ENCODE data around the gene CCDC154. TPM values are rescaled to one million over a fixed set of nuclear protein-coding genes. Genes with fewer than 3 reads are reported as not detected.

CCDC154 gene
- total and polyA plus RNA-seq, 2 of the 4 experiments (the other 2 are of a cell fraction): 0.09 TPM; not detected in 1

DNA sequence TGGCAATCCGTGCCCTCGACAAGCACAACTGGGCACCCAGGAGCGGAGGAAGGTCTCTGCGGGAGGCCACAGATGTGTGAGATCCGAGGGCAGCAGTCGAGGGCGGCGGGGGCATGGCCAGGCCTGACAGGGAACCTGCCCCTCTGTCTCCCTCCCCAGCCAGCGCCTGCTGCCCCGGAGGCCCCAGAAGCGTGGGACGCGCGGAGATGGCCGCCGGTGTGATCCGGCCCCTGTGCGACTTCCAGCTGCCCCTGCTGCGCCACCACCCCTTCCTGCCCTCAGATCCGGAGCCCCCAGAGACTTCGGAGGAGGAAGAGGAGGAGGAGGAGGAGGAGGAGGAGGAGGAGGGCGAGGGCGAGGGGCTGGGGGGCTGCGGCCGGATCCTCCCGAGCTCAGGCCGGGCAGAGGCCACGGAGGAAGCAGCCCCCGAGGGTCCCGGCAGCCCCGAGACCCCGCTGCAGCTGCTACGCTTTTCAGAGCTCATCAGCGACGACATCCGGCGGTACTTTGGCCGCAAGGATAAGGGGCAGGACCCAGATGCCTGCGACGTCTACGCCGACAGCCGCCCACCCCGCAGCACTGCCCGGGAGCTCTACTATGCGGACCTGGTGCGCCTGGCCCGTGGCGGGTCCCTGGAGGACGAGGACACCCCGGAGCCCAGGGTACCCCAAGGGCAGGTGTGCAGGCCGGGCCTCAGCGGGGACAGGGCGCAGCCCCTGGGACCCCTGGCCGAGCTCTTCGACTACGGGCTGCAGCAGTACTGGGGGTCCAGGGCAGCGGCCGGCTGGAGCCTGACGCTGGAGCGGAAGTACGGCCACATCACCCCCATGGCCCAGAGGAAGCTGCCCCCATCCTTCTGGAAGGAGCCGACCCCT, 11.7 kb downstream of the CCDC154 start (continued):
- no peak for TF ChIP-seq FOS (IDR thresholded peaks at IDR 0.05; ENCODE audit: low read depth, low read length)

DNA sequence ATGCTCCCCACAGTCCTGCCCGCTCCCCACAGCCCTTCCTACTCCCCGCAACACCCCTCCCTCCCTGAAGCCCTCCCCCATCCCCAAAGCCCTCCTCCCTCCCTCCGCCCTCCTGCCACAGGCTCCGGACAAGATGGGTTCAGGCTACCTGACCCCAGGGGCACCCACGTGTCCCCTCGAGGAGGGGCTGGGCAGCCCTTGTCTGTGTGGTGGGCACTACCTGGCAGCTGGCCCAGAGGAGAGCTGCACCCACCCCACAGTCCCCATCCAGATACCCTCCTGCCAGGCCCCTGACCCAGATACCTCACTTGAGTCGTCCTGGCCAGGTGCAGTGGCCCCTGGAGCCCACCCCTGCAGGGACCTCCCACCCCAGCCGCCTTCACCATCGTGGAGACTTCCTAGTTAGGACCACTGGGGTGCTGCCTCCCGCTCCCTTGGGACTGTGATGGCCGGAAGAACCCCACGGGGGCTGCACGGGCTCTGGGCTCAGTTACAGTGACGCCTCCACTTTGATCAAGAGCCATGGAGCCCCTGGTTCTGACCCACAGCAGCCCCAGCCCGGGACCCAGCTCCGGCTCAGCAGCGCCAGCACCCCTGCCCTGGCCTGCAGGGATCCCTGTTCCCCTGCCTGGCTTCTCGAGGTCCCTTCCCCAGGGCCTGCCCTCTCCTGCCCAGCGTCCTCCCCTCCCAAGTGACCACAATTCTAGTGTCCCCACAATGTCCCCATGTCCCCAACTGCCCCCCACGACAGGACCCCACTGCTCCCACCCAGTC, 12.7 kb downstream of the CCDC154 start:
- intact Hi-C loops (cut with micrococcal nuclease) (no loop called here), in situ Hi-C loops (cut with MboI; ENCODE audit: low sequenced_read_pairs) (no loop called here), dilution Hi-C loops (cut with HindIII; ENCODE audit: low sequenced_read_pairs, unreplicated experiment) (no loop called here)
- no peaks in the 10 kb centered on the region for H4K20me1 ChIP-seq (ENCODE audit: insufficient read depth, low read length)
- H3K9me1 ChIP-seq (ENCODE audit: insufficient read depth, low read length): no peaks in the 10 kb centered on the region
- no peak overlapping the region for H3K56ac ChIP-seq (ENCODE audit: extremely low read depth, insufficient read depth, low read length)
- ATAC-seq (ENCODE audit: low read depth) (no peak), DNase-seq (no peak)
- H3K27me3 ChIP-seq (ENCODE audit: control insufficient read depth, insufficient read depth, low read length): peaks cover 10% of the 10 kb centered on the region; the same call in 1 of the 2 replicates
- H3K23ac ChIP-seq (ENCODE audit: low read depth, low read length): no peak overlapping the region
- WGBS, 2 experiments (ENCODE audit: extremely low coverage in 2 of 2, insufficient read length in 1 of 2): 67% methylated on average over 9 of the region's 20 CpGs; no CpG with 5 or more reads in 1 of the 2 experiments
- no peak overlapping the region for H4K91ac ChIP-seq (ENCODE audit: insufficient read depth, low read depth, low read length)
- H2AK9ac ChIP-seq (replicated peaks; ENCODE audit: low read depth, low read length, poor library complexity): no peak overlapping the region
- no peak overlapping the region for H3K9ac ChIP-seq (ENCODE audit: low read depth, low read length)
- ChIA-PET CTCF (no interaction called here), POLR2A (ENCODE audit: unreplicated experiment) (no interaction called here)
- H3K4me3 ChIP-seq (ENCODE audit: insufficient read depth, low read depth, low read length): no peak overlapping the region
- no peak overlapping the region for H2AK5ac ChIP-seq (ENCODE audit: low read depth, low read length)
- no peak overlapping the region for H3K4ac ChIP-seq (ENCODE audit: low read depth, low read length)
- no peaks in the 10 kb centered on the region for H3K79me1 ChIP-seq (ENCODE audit: low read depth in 1 of 2, low read length in 2 of 2)
- H2BK20ac ChIP-seq (ENCODE audit: low read depth, low read length): no peak overlapping the region
- BruUV-seq (replicated peaks): no TSS peak
- H3K14ac ChIP-seq (replicated peaks; ENCODE audit: low read depth, low read length): no peak overlapping the region
- H3K9me3 ChIP-seq (ENCODE audit: control insufficient read depth, insufficient read depth, low read length): no peaks in the 10 kb centered on the region
- H3K4me2 ChIP-seq (ENCODE audit: low read depth, low read length): no peak overlapping the region
- no peak overlapping the region for H4K5ac ChIP-seq (ENCODE audit: low read depth, low read length)
- no peak overlapping the region for H2BK5ac ChIP-seq (ENCODE audit: low read depth, low read length, poor library complexity, severe bottlenecking)
- H3K18ac ChIP-seq (ENCODE audit: low read depth, low read length): no peak overlapping the region
- no peak overlapping the region for H3K27ac ChIP-seq (ENCODE audit: insufficient read depth, low read length)
- no peak overlapping the region for H2BK120ac ChIP-seq (ENCODE audit: low read depth, low read length)
- H2BK15ac ChIP-seq (ENCODE audit: low read depth, low read length): no peak overlapping the region
- no peak overlapping the region for H2AFZ ChIP-seq (replicated peaks; ENCODE audit: low read length, poor library complexity)
- no peaks in the 10 kb centered on the region for H3K36me3 ChIP-seq (ENCODE audit: control insufficient read depth, insufficient read depth, low read length)
- H4K8ac ChIP-seq (ENCODE audit: low read depth in 2 of 2, low read length in 2 of 2): no peak overlapping the region
- no peaks in the 10 kb centered on the region for H3K4me1 ChIP-seq (ENCODE audit: control insufficient read depth, insufficient read depth, low read length)
- TF ChIP-seq RFX5 (IDR thresholded peaks at IDR 0.05; ENCODE audit: low read depth, low read length) (no peak), CEBPB (IDR thresholded peaks at IDR 0.05; ENCODE audit: low read depth, low read length) (no peak), POLR2A (IDR thresholded peaks at IDR 0.05; ENCODE audit: low read depth, low read length) (no peak), NFE2L2 (IDR thresholded peaks at IDR 0.05; ENCODE audit: low read depth, low read length) (no peak), MAZ (IDR thresholded peaks at IDR 0.05; ENCODE audit: borderline replicate concordance, low read depth, low read length) (no peak), MXI1 (IDR thresholded peaks at IDR 0.05; ENCODE audit: borderline replicate concordance, low read depth, low read length) (no peak), SMC3 (IDR thresholded peaks at IDR 0.05; ENCODE audit: low read depth, low read length) (no peak)
- TF ChIP-seq, protein P1, sequence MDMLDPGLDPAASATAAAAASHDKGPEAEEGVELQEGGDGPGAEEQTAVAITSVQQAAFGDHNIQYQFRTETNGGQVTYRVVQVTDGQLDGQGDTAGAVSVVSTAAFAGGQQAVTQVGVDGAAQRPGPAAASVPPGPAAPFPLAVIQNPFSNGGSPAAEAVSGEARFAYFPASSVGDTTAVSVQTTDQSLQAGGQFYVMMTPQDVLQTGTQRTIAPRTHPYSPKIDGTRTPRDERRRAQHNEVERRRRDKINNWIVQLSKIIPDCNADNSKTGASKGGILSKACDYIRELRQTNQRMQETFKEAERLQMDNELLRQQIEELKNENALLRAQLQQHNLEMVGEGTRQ (IDR thresholded peaks at IDR 0.05; ENCODE audit: low read depth, low read length): no peak
- TF ChIP-seq, protein P2, sequence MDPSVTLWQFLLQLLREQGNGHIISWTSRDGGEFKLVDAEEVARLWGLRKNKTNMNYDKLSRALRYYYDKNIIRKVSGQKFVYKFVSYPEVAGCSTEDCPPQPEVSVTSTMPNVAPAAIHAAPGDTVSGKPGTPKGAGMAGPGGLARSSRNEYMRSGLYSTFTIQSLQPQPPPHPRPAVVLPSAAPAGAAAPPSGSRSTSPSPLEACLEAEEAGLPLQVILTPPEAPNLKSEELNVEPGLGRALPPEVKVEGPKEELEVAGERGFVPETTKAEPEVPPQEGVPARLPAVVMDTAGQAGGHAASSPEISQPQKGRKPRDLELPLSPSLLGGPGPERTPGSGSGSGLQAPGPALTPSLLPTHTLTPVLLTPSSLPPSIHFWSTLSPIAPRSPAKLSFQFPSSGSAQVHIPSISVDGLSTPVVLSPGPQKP (IDR thresholded peaks at IDR 0.05; ENCODE audit: borderline replicate concordance, low read depth, low read length): no peak
- TF ChIP-seq, protein P3, sequence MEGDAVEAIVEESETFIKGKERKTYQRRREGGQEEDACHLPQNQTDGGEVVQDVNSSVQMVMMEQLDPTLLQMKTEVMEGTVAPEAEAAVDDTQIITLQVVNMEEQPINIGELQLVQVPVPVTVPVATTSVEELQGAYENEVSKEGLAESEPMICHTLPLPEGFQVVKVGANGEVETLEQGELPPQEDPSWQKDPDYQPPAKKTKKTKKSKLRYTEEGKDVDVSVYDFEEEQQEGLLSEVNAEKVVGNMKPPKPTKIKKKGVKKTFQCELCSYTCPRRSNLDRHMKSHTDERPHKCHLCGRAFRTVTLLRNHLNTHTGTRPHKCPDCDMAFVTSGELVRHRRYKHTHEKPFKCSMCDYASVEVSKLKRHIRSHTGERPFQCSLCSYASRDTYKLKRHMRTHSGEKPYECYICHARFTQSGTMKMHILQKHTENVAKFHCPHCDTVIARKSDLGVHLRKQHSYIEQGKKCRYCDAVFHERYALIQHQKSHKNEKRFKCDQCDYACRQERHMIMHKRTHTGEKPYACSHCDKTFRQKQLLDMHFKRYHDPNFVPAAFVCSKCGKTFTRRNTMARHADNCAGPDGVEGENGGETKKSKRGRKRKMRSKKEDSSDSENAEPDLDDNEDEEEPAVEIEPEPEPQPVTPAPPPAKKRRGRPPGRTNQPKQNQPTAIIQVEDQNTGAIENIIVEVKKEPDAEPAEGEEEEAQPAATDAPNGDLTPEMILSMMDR (conservative IDR thresholded peaks at IDR 0.05; ENCODE audit: low read depth, low read length): no peak

Data from IMR-90 (cell line).